GM18873 (cell line): ENCODE measurements around the gene HAUS5.

Source experiments
- ATAC-seq: cut with Tn5 transposase; IDR thresholded peaks from one replicate; pipeline ENCODE4 v1.9.1; 2021; ENCODE audit warnings: mild to moderate bottlenecking, moderate library complexity, moderate number of reproducible peaks; ENCODE audit not compliant: unreplicated experiment, low FRiP score

Gene HAUS5

DNA sequence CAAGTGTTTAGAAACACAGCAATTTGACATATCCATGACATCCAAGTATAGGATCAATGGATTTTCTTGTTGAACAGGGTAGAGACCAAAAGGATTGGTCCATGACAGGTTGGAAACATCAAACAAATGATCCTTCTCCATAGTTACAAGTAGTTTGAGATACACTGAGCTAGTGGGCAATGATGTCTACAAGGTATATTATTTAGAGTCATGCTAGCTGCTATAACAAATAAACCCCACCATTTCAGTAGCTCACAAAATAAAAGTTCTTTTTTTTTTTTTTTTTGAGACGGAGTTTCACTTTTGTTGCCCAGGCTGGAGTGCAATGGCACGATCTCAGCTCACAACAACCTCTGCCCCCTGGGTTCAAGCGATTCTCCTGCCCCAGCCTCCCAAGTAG is 4.9 kb upstream of the HAUS5 start:
- ATAC-seq: no peak

DNA sequence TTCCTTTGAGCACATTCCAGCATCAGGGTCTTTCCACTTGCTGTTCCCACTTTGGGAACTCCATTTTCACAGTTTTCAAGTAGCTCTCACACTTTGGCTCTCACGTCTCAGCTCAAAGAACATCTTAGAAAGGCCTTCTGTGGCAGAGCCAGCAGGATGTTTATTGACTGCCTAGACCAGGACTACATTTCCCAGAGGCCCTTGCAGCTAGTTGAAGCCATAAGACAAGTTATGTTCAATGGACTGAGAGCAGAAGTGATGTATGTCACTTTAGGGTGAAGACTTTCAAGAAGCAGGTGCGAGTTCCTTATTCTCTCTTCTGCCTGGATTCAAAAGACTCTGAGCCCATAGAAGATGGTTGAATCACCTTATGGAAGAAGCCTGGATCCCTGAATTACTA is 4.3 kb upstream of the HAUS5 start:
- ATAC-seq: no peak

DNA sequence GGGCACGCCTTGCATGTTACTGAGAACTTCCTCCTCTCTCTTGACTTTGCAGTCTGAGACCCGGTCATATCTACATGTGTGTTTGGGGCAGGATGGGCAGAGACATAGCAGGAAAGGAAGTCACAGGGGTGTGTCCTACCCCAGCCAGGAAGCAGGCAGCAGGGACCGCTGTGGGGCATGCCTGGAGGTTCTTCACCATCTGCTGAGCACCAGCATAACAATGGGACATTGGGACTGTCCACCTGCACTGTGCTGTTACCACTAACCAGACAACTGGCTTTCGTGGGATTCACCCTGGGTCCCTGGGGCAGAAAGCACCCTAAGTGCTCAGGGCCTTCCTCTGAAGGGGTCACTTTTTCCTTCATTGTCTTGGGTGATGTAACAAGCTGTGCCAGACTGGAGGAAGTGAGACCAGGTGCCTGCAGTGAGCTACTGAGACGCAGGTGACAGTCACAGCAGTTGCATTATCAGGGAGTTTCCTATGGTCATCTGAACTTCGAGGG is 2.6 kb upstream of the HAUS5 start:
- no peak for ATAC-seq

- ATAC-seq: no peak
Observed at GRCh38 chr19:35612224-35612558, 344 bp upstream of the HAUS5 start.

GRCh38 chr19:35613574-35613973 is 1.0 kb downstream of the HAUS5 start:
- no peak for ATAC-seq

GRCh38 chr19:35615036-35615435 is 2.5 kb downstream of the HAUS5 start:
- no peak for ATAC-seq

GRCh38 chr19:35618857-35619256 is 6.3 kb downstream of the HAUS5 start:
- ATAC-seq: no peak

DNA sequence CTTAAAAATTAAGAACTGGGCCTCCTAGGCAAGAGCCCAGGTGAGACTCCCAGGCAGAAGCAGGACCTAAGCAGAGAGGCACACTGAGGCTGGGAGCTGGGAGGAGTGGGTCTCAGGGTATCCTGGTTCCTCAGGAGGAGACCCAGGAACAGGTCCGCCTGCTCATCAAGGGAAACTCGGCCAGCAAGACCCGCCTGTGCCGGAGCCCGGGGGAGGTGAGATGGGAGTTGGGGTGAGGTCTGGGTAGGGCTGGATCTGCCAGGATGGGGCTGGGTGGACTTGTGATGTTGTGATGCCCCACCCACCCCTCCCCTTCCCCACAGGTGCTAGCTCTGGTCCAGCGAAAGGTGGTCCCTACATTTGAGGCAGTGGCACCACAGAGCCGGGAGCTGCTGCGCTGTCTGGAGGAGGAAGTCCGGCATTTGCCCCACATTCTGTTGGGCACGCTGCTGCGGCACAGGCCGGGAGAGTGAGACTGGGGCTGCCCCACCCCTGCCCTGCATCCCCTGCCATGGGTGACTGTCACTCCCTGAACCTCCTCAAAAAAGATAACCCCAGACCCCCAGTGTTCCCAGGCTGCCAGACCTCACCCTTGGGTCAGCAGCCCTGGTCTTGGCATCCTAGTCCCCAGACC is 6.9 kb downstream of the HAUS5 start:
- ATAC-seq: no peak

DNA sequence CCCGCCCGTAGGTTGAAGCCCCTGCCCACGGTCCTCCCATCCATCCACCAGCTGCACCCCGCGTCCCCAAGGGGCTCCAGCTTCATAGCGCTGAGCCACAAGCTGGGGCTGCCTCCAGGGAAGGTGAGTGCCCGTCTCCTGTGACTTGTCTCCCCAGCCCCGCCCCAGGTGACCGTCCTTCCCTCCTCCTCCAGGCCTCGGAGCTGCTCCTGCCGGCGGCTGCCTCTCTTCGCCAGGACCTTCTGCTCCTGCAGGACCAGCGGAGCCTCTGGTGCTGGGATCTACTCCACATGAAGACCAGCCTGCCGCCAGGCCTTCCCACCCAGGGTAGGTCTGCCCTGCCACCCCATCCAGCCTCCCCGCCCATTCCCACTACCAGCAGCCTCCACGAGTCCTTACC is 7.5 kb downstream of the HAUS5 start:
- no peak for ATAC-seq

- ATAC-seq: no peak
Observed at GRCh38 chr19:35621708-35622107, 9.2 kb downstream of the HAUS5 start.

DNA sequence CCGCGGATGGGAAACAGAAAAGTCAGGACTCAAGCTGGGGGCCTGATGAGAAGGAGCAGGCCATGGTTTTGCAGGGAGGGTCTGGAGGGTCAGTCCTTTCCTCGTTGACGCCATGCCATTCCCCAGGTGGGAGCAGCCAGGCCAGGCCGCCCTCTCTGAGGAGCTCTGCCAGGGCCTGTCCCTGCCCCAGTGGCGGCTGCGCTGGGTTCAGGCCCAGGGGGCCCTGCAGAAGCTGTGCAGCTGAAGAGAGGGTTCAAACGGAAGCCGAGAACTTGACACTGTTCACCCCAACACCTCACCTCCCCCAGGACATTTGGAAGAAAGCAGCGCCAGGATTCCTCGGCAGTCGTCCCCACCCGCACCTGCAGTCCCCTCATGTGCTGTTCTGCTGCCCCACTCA is 10.2 kb downstream of the HAUS5 start:
- no peak for ATAC-seq

- no peak for ATAC-seq
Observed at GRCh38 chr19:35623327-35624010, 10.9 kb downstream of the HAUS5 start.

- ATAC-seq: peak; percentile 5
Observed at GRCh38 chr19:35628264-35628564, 15.7 kb downstream of the HAUS5 start.

- ATAC-seq: peak; percentile 94
Observed at GRCh38 chr19:35628565-35629331, 16.2 kb downstream of the HAUS5 start, which contains the start of gene RBM42. RBM42 (plus strand) TSS chr19:35629036; CDS start chr19:35629154, 118 bp downstream.

DNA sequence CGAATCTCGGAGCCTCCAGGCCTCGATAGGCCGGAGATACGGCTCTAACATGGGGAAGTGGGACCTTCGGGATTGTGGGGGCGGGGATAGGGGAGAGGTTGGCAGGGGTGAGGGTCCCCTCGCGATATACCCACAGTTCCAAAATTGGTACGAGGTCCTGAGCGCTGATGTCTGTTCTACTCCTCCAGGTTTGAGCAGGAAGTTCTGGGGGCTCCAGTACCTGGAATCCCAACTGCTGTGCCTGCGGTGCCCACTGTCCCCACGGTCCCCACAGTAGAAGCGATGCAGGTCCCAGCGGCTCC is 16.7 kb downstream of the HAUS5 start:
- ATAC-seq: no peak

GRCh38 chr19:35633727-35634440 is 21.3 kb downstream of the HAUS5 start:
- no peak for ATAC-seq

GRCh38 chr19:35636651-35637050 is 24.1 kb downstream of the HAUS5 start:
- ATAC-seq: no peak

GRCh38 chr19:35637165-35637564 is 24.6 kb downstream of the HAUS5 start:
- ATAC-seq: no peak

DNA sequence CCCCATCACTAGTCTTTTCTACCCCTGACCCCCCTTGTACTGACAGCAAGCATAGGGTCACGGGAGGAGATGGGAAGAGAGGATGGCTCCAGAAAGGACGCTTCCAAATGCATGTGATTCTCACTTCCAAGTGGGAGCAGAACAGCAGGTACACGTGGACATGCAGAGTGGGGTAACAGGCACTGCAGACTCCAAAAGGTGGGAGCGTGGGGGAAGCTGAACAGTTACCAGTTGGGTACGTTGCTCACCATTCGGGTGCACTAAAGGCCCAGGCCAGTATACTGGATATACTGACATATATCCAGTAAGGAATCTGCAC is 26.7 kb downstream of the HAUS5 start:
- ATAC-seq: no peak

DNA sequence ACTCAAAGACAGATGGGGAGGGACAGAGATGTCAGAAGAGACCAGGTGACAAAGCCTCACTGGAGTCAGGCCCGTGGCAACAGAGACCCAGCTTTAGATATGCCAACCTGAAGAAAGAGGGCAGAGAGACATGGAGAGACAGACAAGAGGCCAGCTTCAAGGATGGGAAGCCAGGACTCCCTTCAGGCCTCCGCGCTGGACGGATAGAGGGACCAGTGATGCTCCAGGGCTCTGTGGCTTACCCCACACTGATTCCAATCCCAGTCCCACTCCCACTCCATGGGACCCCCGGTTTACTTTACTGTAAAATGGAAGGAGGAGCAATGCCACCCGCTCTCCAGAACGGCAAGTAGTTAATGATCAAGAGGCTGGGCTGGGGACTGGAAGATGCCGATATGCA is 27.3 kb downstream of the HAUS5 start:
- ATAC-seq: no peak

- ATAC-seq: no peak
Observed at GRCh38 chr19:35641515-35642151, 29.1 kb downstream of the HAUS5 start, which contains the start of gene ETV2. ETV2 (plus strand) TSS chr19:35641745; CDS start chr19:35642461, 716 bp downstream.
